BLaER1 treated with 17β-estradiol and CSF1 and Interleukin-3, amounts not matched to agents 10 nM and 100 nM (cell line): ENCODE data around the gene PTPRT.

Experiments
- H3K27ac ChIP-seq, 11 experiments: shearing (Covaris generic); formaldehyde crosslinking; 2 replicates each; pipeline ENCODE4 v1.8.1; 2022
- H3K27me3 ChIP-seq, 11 experiments: shearing (Covaris generic); formaldehyde crosslinking; 2 replicates each; pipeline ENCODE4 v1.8.1; 2022
- H3K36me3 ChIP-seq, 11 experiments: shearing (Covaris generic); formaldehyde crosslinking; 2 replicates each; pipeline ENCODE4 v1.8.1; 2022
- H3K4me1 ChIP-seq, 10 experiments: shearing (Covaris generic); formaldehyde crosslinking; 2 replicates each; pipeline ENCODE4 v1.8.1; 2022
- H3K4me2 ChIP-seq, 11 experiments: shearing (Covaris generic); formaldehyde crosslinking; 2 replicates each; pipeline ENCODE4 v1.8.1; 2022
- H3K4me3 ChIP-seq, 10 experiments: shearing (Covaris generic); formaldehyde crosslinking; 2 replicates each; pipeline ENCODE4 v1.8.1; 2022
- H3K9ac ChIP-seq, 11 experiments: shearing (Covaris generic); formaldehyde crosslinking; 2 replicates each; pipeline ENCODE4 v1.8.1; 2022
- H3K9me3 ChIP-seq, 11 experiments: shearing (Covaris generic); formaldehyde crosslinking; replicated peaks in 1 of 11; 2 replicates each; pipeline ENCODE4 v1.8.1; 2022
- H4K20me1 ChIP-seq, 11 experiments: shearing (Covaris generic); formaldehyde crosslinking; 2 replicates each; pipeline ENCODE4 v1.8.1; 2022
- Cebpa-rat ChIP-seq, 11 experiments: shearing (Covaris generic); IDR thresholded peaks; 2 replicates each; pipeline ENCODE4 v1.8.1; 2022

PTPRT gene

DNA sequence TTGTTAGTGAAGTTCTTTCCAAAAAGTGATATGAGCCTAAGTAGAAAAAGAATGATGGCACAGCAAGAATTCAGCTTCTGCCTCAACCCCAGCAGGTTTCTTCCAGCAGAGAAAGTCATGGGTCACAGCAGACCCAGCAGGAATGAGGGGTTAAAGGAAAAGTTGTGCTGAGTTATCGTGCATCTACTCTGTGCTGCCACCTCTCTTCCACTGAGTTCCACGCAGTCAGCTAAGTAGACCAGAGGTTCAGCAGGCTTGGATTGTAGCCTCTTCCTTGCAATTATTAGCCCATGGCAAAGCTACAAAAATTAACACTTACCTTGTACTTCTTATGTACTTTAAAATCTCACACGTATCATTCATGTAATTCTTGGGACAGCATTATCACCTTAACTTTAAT is 510.8 kb downstream of the PTPRT start:
- TF ChIP-seq Cebpa-rat (IDR thresholded peaks at IDR 0.05), result no peak
- no peaks in the 10 kb centered on the region; a peak in 1 of 22 replicates for H4K20me1 ChIP-seq
- no peaks in the 10 kb centered on the region for H3K9me3 ChIP-seq
- H3K27ac ChIP-seq, result no peak overlapping the region
- no peaks in the 10 kb centered on the region for H3K36me3 ChIP-seq
- H3K4me1 ChIP-seq, result no peaks in the 10 kb centered on the region
- H3K4me2 ChIP-seq, result no peak overlapping the region
- no peaks in the 10 kb centered on the region for H3K27me3 ChIP-seq
- no peak overlapping the region for H3K9ac ChIP-seq
- no peak overlapping the region for H3K4me3 ChIP-seq

DNA sequence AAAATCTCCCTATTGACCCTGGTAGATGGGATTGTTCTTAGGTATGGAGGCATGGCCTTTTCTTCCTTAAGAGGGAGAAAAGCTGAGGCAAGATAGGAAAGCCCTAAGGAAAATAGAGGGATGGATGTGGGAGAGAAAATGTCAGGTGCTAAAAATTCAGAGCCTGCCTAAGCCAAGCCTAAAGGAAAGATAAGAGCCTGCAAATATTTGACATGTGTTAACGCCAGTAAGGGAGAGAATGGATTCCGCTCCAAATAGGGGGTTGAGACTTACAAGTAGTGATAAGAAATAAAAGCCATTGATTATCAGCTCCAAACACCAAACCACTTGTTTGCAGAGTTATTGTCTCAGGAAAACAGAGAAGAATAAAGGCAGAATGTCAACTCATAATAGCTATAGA is 533.6 kb downstream of the PTPRT start:
- no peaks in the 10 kb centered on the region for H3K27me3 ChIP-seq
- no peak overlapping the region for H3K27ac ChIP-seq
- H3K9ac ChIP-seq, result no peak overlapping the region
- no peak overlapping the region for H3K4me2 ChIP-seq
- H3K9me3 ChIP-seq, result peaks cover 0 to 17% (median 0%) of the 10 kb centered on the region in 11 experiments; a peak in 4 of 22 replicates
- H3K4me1 ChIP-seq, result peaks cover 0 to 6% (median 0%) of the 10 kb centered on the region in 10 experiments; a peak in 2 of 20 replicates
- H3K36me3 ChIP-seq, result no peaks in the 10 kb centered on the region
- no peaks in the 10 kb centered on the region for H4K20me1 ChIP-seq
- no peak overlapping the region for H3K4me3 ChIP-seq
- TF ChIP-seq Cebpa-rat (IDR thresholded peaks at IDR 0.05), result no peak

DNA sequence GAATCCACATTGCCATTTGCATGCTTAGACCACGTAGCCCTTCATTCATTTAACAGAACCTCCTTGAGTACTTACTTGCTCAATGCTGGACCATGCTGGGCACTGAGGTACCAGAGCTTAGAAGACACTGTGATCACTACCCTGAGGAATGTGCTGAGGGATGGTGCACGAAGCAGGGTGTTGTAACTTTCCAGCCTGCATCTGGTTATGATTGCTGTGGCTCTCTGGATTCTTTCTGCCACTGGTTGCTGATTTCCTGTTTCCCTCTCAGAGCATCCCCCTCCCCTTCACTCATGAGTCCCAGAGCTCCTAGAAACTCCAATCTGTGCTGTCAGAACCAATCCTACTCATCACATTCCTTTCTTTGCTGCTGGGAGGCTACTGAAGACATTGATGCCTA is 537.4 kb downstream of the PTPRT start:
- Histone ChIP-seq H4K20me1 (no peaks in the 10 kb centered on the region), H3K4me3 (no peak overlapping the region)
- TF ChIP-seq Cebpa-rat (IDR thresholded peaks at IDR 0.05), result no peak

DNA sequence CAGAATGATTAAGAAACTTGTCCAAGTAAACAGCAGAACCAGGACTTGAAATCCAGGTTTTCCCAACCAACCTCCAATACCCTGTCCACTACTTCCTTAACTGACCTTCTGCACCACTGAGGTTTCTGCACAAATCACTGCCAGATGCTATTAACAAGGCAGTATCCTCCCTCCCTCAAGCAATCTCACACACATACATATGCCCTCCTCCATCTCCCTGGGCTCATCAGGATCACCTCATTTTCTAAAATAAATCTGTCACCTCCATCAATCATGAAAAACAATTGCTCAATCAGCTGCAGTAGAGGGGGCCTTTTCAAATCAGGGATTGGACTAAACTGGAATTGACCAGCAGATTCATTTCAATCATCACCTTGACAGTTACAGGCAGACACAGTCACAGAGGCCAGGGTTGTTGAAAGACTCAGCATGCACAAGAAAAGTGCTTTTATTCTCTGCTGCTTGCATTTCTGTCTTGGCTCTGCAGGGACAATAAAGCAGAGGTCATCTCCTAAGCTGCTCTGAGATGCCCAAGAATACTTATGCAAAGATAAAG is 539.4 kb downstream of the PTPRT start:
- H3K27me3 ChIP-seq, result no peaks in the 10 kb centered on the region
- no peak overlapping the region for H3K4me2 ChIP-seq

More for the DNA sequence above, 537.4 kb downstream of the PTPRT start:
- H3K9ac ChIP-seq, result no peak overlapping the region
- H3K27ac ChIP-seq, result no peak overlapping the region
- no peaks in the 10 kb centered on the region for H3K36me3 ChIP-seq
- no peak overlapping the region for H3K4me2 ChIP-seq
- peaks cover 0 to 17% (median 0%) of the 10 kb centered on the region in 11 experiments; a peak in 4 of 22 replicates for H3K9me3 ChIP-seq
- no peaks in the 10 kb centered on the region for H3K27me3 ChIP-seq
- peaks cover 0 to 5% (median 0%) of the 10 kb centered on the region in 10 experiments; a peak in 2 of 20 replicates for H3K4me1 ChIP-seq

DNA sequence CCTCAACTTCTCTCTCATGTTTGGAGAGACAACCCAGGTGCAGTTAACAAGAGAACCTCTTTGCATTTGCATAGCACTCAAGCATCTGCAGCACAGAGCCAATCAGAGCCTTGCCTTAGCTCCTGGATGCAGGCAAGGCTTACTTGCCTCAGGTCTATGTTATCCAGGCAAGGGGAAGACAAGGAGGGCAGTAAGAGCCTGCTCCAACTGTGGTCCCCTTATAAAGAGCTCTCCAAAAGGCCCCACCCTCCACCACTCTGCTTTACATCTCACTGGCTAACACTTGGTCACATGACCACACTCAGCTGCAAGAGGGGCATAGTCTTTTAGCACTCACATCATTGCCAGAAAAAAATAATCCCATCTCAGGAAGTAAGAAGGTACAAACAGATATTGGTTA is 540.0 kb downstream of the PTPRT start:
- Histone ChIP-seq H3K4me3 (no peak overlapping the region), H4K20me1 (no peaks in the 10 kb centered on the region), H3K9ac (no peak overlapping the region), H3K9me3 (peaks cover 0 to 17% (median 0%) of the 10 kb centered on the region in 11 experiments; a peak in 4 of 22 replicates), H3K4me2 (no peak overlapping the region), H3K27ac (no peak overlapping the region), H3K4me1 (no peaks in the 10 kb centered on the region), H3K27me3 (no peaks in the 10 kb centered on the region), H3K36me3 (no peaks in the 10 kb centered on the region)
- TF ChIP-seq Cebpa-rat (IDR thresholded peaks at IDR 0.05), result no peak

More for the DNA sequence above, 539.4 kb downstream of the PTPRT start:
- no peak overlapping the region for H3K4me3 ChIP-seq
- no peak overlapping the region for H3K9ac ChIP-seq
- no peaks in the 10 kb centered on the region for H3K36me3 ChIP-seq
- no peaks in the 10 kb centered on the region for H4K20me1 ChIP-seq
- H3K4me1 ChIP-seq, result no peaks in the 10 kb centered on the region
- TF ChIP-seq Cebpa-rat (IDR thresholded peaks at IDR 0.05), result no peak
- no peak overlapping the region for H3K27ac ChIP-seq
- peaks cover 0 to 17% (median 0%) of the 10 kb centered on the region in 11 experiments; a peak in 4 of 22 replicates for H3K9me3 ChIP-seq

DNA sequence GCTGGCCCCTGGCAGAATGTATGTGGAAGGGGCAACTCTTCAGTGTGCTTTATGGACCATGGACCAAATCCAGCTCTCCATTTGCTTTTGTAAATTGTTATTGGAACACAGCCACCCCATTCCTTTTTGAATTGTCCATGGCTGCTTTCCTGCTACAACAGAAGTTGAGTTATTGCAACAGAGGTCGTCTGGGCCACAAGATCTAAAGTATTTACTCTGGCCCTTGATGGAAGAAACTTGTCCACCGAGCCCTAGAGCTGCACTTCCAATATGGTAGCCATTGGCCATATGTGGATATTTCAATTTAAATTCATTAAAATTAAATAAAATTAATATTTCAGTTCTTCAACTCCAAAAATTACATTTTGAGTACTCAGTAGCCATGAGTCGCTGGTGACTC is 543.5 kb downstream of the PTPRT start:
- no peak overlapping the region for H3K4me2 ChIP-seq
- no peak overlapping the region for H3K4me3 ChIP-seq
- H3K9ac ChIP-seq, result no peak overlapping the region
- peaks cover 0 to 6% (median 0%) of the 10 kb centered on the region in 11 experiments; a peak in 2 of 22 replicates for H3K9me3 ChIP-seq
- TF ChIP-seq Cebpa-rat (IDR thresholded peaks at IDR 0.05), result no peak
- H3K27ac ChIP-seq, result no peak overlapping the region
- H3K27me3 ChIP-seq, result no peaks in the 10 kb centered on the region
- H4K20me1 ChIP-seq, result no peaks in the 10 kb centered on the region
- H3K4me1 ChIP-seq, result no peaks in the 10 kb centered on the region
- no peaks in the 10 kb centered on the region for H3K36me3 ChIP-seq

DNA sequence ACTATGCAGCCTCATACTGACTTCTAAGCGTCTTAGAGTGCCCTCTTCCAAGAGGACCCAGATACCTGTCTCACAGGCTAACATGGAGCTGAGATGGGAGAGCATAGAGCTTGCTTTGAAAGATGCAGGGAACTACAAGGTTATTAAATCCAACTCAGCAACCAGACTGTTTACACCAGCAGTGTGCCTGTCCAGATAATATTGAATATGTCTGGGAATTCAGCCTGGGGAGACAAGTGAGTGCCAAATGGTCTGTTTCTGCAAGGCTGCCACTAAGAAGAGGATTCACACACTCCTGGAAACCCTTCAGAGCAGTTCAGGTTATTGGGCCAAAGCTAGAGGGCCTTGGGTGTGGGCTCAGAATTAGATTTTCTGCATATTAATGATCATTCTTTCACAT is 547.8 kb downstream of the PTPRT start:
- peaks cover 0 to 5% (median 0%) of the 10 kb centered on the region in 10 experiments; a peak in 2 of 20 replicates for H3K4me1 ChIP-seq
- no peaks in the 10 kb centered on the region for H3K27me3 ChIP-seq
- peaks cover 0 to 6% (median 0%) of the 10 kb centered on the region in 11 experiments; a peak in 2 of 22 replicates for H3K9me3 ChIP-seq
- H3K4me3 ChIP-seq, result no peak overlapping the region
- no peak overlapping the region for H3K9ac ChIP-seq
- no peak overlapping the region for H3K27ac ChIP-seq
- H3K4me2 ChIP-seq, result no peak overlapping the region
- no peak for TF ChIP-seq Cebpa-rat (IDR thresholded peaks at IDR 0.05)
- no peaks in the 10 kb centered on the region for H3K36me3 ChIP-seq
- no peaks in the 10 kb centered on the region for H4K20me1 ChIP-seq

DNA sequence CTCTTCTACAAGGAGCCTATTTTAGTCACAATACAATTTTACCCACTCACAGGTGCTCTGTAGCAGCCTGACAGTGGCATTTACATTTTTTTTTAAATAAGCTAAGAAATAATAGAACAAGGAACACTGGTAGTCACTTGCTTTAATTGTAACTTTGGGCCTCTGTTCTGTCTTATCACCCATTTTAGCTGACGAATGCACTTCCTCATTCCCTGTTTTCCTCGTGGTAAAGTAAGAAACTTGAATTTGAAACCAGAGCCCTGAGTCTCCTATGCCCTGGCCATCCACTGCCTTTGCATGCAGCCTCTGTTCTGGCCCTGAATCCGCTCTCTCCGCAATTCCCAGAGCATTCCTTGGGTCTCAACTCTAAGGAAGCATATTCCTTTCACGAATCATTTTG is 550.6 kb downstream of the PTPRT start:
- no peak overlapping the region for H3K27ac ChIP-seq
- TF ChIP-seq Cebpa-rat (IDR thresholded peaks at IDR 0.05), result no peak
- H3K4me1 ChIP-seq, result peaks cover 0 to 5% (median 0%) of the 10 kb centered on the region in 10 experiments; a peak in 2 of 20 replicates
- peak overlapping the region in 1 of 11 experiments; percentile 20; a peak in 2 of 22 replicates for H3K4me2 ChIP-seq
- H3K4me3 ChIP-seq, result no peak overlapping the region
- H3K27me3 ChIP-seq, result no peaks in the 10 kb centered on the region
- H3K36me3 ChIP-seq, result no peaks in the 10 kb centered on the region
- no peak overlapping the region for H3K9ac ChIP-seq
- H4K20me1 ChIP-seq, result no peaks in the 10 kb centered on the region
- H3K9me3 ChIP-seq, result peaks cover 0 to 6% (median 0%) of the 10 kb centered on the region in 11 experiments; a peak in 2 of 22 replicates

DNA sequence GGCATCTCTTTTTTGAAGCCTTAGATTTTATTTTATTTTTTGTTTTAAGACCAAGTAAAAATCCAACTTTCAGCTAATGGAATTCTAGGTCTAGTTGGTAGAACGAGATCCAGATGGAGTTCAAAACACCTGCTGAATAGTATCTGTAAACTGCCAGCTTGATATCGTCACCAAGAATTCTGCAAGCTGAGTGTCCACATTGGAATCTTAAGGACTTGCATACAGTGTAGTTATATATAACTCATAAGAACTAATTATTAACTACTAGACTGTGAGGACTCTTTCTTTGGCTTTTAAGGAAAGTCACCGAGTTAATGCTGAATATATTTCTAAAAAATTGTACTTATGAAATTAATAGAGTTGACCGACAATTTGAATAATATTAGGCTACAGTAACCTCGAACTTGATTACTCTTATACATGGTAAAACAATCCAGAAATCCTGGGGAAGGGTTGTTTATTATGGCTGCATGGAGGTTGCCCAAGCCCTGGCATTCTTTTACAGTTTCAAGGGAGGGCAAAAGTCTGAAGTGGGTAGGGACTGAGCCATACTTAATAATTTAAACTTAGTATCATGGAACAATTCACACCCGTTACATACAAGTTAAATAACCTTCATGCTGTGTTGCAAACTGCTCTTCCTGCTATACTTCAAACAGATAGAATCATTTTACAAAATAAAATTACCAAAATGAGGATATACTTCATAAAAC is 553.9 kb downstream of the PTPRT start:
- Histone ChIP-seq H3K4me2 (no peak overlapping the region), H3K4me1 (peaks cover 0 to 5% (median 0%) of the 10 kb centered on the region in 10 experiments; a peak in 2 of 20 replicates), H3K36me3 (no peaks in the 10 kb centered on the region), H3K9ac (no peak overlapping the region), H4K20me1 (no peaks in the 10 kb centered on the region), H3K4me3 (no peak overlapping the region), H3K27ac (no peak overlapping the region), H3K9me3 (no peaks in the 10 kb centered on the region), H3K27me3 (no peaks in the 10 kb centered on the region)
- no peak for TF ChIP-seq Cebpa-rat (IDR thresholded peaks at IDR 0.05)
